Stimulated activated CD4-positive, alpha-beta T cell treated with anti-CD3 and anti-CD28 coated beads, Interleukin-2, amount 100 ng/mL, for 48 hours (primary cell): Measurements from ENCODE around the gene ZNF892.

ENCODE experiments used
- DNase-seq, 2 donors: peaks; one replicate each; pipeline ENCODE4 v3.0.0-alpha.2; 2020

ZNF892 gene

GRCh38 chr2:95207111-95207961 lies at the start of gene ZNF892:
TSS of gene ZNF892 (plus strand) at chr2:95207521. CDS start at chr2:95207816, 295 bp downstream.
- peak; percentile 73 to 78 for DNase-seq

GRCh38 chr2:95158441-95158840 lies 48.9 kb upstream of the ZNF892 start:
- DNase-seq: no peak

GRCh38 chr2:95158891-95159619 lies 48.3 kb upstream of the ZNF892 start:
- peak; percentile 18 to 26 for DNase-seq

- DNase-seq: peak; percentile 58 to 62
These were observed 47.5 kb upstream of the ZNF892 start, which contains the start of gene ZNF514 for GRCh38 chr2:95159690-95160449. TSS of gene ZNF514 (minus strand) at chr2:95159848. CDS start at chr2:95153253, 6,595 bp downstream.

GRCh38 chr2:95165030-95165370 lies 42.3 kb upstream of the ZNF892 start:
- DNase-seq: no peak

- peak; percentile 91 for DNase-seq
These were observed 41.8 kb upstream of the ZNF892 start, which contains the start of gene ZNF2 for GRCh38 chr2:95165371-95166064. TSS of gene ZNF2 (plus strand) at chr2:95165809. CDS start at chr2:95176227, 10,418 bp downstream.

GRCh38 chr2:95166065-95166763 lies 41.1 kb upstream of the ZNF892 start:
- no peak for DNase-seq

- DNase-seq: no peak
These were observed 35.4 kb upstream of the ZNF892 start for GRCh38 chr2:95171902-95172301.

- no peak for DNase-seq
These were observed 33.2 kb upstream of the ZNF892 start for GRCh38 chr2:95174031-95174542.

GRCh38 chr2:95179451-95179850 lies 27.9 kb upstream of the ZNF892 start:
- no peak for DNase-seq

- no peak for DNase-seq
These were observed 25.5 kb upstream of the ZNF892 start for GRCh38 chr2:95181774-95182173.

- no peak for DNase-seq
These were observed 22.1 kb upstream of the ZNF892 start for GRCh38 chr2:95185197-95185596.

GRCh38 chr2:95185973-95186372 lies 21.3 kb upstream of the ZNF892 start:
- DNase-seq: no peak

- DNase-seq: peak; percentile 45 to 48
These were observed 14.4 kb upstream of the ZNF892 start for GRCh38 chr2:95192956-95193355.

GRCh38 chr2:95203911-95204310 lies 3.4 kb upstream of the ZNF892 start:
- DNase-seq: no peak

- no peak for DNase-seq
These were observed 2.9 kb upstream of the ZNF892 start for GRCh38 chr2:95204396-95204795.

GRCh38 chr2:95206096-95206495 lies 1.2 kb upstream of the ZNF892 start:
- DNase-seq: no peak

- no peak for DNase-seq
These were observed 785 bp downstream of the ZNF892 start for GRCh38 chr2:95208106-95208505.

GRCh38 chr2:95215018-95215612 lies 7.8 kb downstream of the ZNF892 start:
- DNase-seq: no peak

GRCh38 chr2:95220449-95220848 lies 13.1 kb downstream of the ZNF892 start:
- no peak for DNase-seq

GRCh38 chr2:95225658-95226057 lies 18.3 kb downstream of the ZNF892 start:
- DNase-seq: no peak
